ENCODE data around the gene AIPL1. TPM values are rescaled to one million over a fixed set of nuclear protein-coding genes. Genes with fewer than 3 reads are reported as not detected.

AIPL1 gene
- total RNA-seq, 1 experiment from 2014 or later = not detected

DNA sequence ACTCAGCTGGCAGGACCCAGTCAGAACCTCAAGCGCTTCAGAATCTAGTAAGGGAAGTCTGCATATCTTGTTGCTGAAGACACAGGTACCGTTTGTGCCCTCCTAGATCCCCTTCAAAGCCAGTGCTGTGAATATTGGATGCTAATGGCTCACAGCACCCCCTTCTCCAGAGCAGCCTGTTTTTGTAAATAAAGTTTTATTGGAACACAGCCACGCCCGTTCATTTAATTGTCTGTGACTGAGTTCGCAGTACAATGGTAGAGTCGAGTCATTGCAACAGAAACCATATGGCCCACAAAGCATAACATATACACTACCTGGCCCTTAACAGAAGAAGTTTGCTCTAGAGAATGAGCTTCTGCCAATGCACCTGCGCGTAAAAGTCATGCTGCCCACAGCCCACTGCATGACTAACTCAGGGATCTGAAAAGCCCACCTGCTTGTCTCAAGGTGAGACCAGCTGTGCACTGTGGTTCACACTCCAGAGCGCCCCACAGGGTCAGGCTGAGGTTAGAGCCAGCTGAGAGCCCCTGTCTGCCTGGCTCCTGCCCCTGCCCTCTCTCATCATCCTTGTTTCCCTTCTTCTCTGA lies 48.8 kb downstream of the AIPL1 start:
- Histone ChIP-seq H3K36me3 (ENCODE audit: control insufficient read depth, insufficient read depth, low read length) (no peaks in the 10 kb centered on the region), H3K9me3 (ENCODE audit: control insufficient read depth, insufficient read depth, low read depth, low read length) (no peaks in the 10 kb centered on the region), H3K4me1 (ENCODE audit: control insufficient read depth, insufficient read depth, low read length) (no peaks in the 10 kb centered on the region), H3K27ac (ENCODE audit: low read length) (no peak overlapping the region), H3K27me3 (ENCODE audit: control insufficient read depth, insufficient read depth, low read length) (no peaks in the 10 kb centered on the region), H3K4me3 (ENCODE audit: low read depth in 2 of 2, low read length in 2 of 2) (no peak overlapping the region)
- CTCF ChIA-PET = no interaction called here
- intact Hi-C loops (cut with micrococcal nuclease; ENCODE audit: unreplicated experiment) (no loop called here), in situ Hi-C loops (cut with HindIII; ENCODE audit: low pct_unique_long_range_greater_than_20kb, low sequenced_read_pairs) (no loop called here)
- TF ChIP-seq SIN3A (IDR thresholded peaks at IDR 0.05; ENCODE audit: borderline replicate concordance, insufficient read depth, low read depth, low read length) (no peak), TCF7L2 (IDR thresholded peaks at IDR 0.05; ENCODE audit: low read depth, low read length) (no peak), POLR2AphosphoS5 (IDR thresholded peaks at IDR 0.05; ENCODE audit: low read depth, low read length) (no peak)
- TF ChIP-seq, protein P1, sequence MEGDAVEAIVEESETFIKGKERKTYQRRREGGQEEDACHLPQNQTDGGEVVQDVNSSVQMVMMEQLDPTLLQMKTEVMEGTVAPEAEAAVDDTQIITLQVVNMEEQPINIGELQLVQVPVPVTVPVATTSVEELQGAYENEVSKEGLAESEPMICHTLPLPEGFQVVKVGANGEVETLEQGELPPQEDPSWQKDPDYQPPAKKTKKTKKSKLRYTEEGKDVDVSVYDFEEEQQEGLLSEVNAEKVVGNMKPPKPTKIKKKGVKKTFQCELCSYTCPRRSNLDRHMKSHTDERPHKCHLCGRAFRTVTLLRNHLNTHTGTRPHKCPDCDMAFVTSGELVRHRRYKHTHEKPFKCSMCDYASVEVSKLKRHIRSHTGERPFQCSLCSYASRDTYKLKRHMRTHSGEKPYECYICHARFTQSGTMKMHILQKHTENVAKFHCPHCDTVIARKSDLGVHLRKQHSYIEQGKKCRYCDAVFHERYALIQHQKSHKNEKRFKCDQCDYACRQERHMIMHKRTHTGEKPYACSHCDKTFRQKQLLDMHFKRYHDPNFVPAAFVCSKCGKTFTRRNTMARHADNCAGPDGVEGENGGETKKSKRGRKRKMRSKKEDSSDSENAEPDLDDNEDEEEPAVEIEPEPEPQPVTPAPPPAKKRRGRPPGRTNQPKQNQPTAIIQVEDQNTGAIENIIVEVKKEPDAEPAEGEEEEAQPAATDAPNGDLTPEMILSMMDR (IDR thresholded peaks at IDR 0.05) = no peak
- TF ChIP-seq, protein P2, sequence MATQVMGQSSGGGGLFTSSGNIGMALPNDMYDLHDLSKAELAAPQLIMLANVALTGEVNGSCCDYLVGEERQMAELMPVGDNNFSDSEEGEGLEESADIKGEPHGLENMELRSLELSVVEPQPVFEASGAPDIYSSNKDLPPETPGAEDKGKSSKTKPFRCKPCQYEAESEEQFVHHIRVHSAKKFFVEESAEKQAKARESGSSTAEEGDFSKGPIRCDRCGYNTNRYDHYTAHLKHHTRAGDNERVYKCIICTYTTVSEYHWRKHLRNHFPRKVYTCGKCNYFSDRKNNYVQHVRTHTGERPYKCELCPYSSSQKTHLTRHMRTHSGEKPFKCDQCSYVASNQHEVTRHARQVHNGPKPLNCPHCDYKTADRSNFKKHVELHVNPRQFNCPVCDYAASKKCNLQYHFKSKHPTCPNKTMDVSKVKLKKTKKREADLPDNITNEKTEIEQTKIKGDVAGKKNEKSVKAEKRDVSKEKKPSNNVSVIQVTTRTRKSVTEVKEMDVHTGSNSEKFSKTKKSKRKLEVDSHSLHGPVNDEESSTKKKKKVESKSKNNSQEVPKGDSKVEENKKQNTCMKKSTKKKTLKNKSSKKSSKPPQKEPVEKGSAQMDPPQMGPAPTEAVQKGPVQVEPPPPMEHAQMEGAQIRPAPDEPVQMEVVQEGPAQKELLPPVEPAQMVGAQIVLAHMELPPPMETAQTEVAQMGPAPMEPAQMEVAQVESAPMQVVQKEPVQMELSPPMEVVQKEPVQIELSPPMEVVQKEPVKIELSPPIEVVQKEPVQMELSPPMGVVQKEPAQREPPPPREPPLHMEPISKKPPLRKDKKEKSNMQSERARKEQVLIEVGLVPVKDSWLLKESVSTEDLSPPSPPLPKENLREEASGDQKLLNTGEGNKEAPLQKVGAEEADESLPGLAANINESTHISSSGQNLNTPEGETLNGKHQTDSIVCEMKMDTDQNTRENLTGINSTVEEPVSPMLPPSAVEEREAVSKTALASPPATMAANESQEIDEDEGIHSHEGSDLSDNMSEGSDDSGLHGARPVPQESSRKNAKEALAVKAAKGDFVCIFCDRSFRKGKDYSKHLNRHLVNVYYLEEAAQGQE (IDR thresholded peaks at IDR 0.05; ENCODE audit: insufficient read depth in 1 of 2, low read depth in 2 of 2, low read length in 1 of 2) = no peak
- no peak for DNase-seq (ENCODE audit: low read depth, low spot score)
- BruUV-seq (replicated peaks) = no TSS peak
- POLR2A ChIA-PET = no interaction called here
- no peak for ATAC-seq

DNA sequence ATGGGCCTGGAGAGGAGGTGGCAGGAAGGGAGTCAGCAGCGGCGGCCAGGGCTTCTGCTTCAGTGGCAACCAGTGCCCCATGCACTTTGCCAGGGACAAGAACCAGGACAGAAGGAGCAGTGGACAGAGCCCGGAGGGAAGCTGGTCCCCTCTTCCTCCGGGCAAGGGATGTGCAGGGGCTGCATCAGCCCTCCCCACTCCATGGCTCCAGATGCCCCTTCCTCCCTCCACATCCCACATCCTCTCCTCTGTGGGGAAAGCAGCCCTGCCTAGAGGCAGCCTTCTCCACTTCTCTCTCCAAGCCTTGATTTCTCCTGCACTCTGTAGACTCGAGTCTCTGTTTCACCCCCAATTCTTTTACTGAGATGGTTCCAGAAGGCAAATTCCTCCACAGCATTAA lies 50.4 kb downstream of the AIPL1 start:
- no peak; the same call in 1 of the 2 replicates for ATAC-seq
- no TSS peak for BruUV-seq (replicated peaks)
- Histone ChIP-seq H3K4me3 (ENCODE audit: low read depth in 2 of 2, low read length in 2 of 2) (no peak overlapping the region), H3K27me3 (ENCODE audit: control insufficient read depth, insufficient read depth, low read length) (no peaks in the 10 kb centered on the region), H3K27ac (ENCODE audit: low read length) (no peak overlapping the region), H3K9me3 (ENCODE audit: control insufficient read depth, insufficient read depth, low read depth, low read length) (no peaks in the 10 kb centered on the region), H3K4me1 (ENCODE audit: control insufficient read depth, insufficient read depth, low read length) (no peaks in the 10 kb centered on the region), H3K36me3 (ENCODE audit: control insufficient read depth, insufficient read depth, low read length) (no peaks in the 10 kb centered on the region)
- intact Hi-C loops (cut with micrococcal nuclease; ENCODE audit: unreplicated experiment) = no loop called here
- in situ Hi-C loops (cut with HindIII; ENCODE audit: low pct_unique_long_range_greater_than_20kb, low sequenced_read_pairs) = no loop called here
- TF ChIP-seq, protein P2 (IDR thresholded peaks at IDR 0.05; ENCODE audit: insufficient read depth in 1 of 2, low read depth in 2 of 2, low read length in 1 of 2) = no peak
- TF ChIP-seq POLR2AphosphoS5 (IDR thresholded peaks at IDR 0.05; ENCODE audit: low read depth, low read length) = no peak
- TF ChIP-seq, protein P1 (IDR thresholded peaks at IDR 0.05) = no peak
- no peak for TF ChIP-seq SIN3A (IDR thresholded peaks at IDR 0.05; ENCODE audit: borderline replicate concordance, insufficient read depth, low read depth, low read length)
- no peak for TF ChIP-seq TCF7L2 (IDR thresholded peaks at IDR 0.05; ENCODE audit: low read depth, low read length)
- POLR2A ChIA-PET = interaction anchor here (0.6 kb wide), 1 partner anchor 856 kb away, joined by 3 read pairs; no protein-coding TSS in a partner anchor
- DNase-seq (ENCODE audit: low read depth, low spot score) = no peak
- CTCF ChIA-PET = interaction anchor here (0.6 kb wide), 1 partner anchor 256 kb away, joined by 3 read pairs; no protein-coding TSS in a partner anchor
